Measurements from ENCODE around the gene RPS6KB1.

DNA sequence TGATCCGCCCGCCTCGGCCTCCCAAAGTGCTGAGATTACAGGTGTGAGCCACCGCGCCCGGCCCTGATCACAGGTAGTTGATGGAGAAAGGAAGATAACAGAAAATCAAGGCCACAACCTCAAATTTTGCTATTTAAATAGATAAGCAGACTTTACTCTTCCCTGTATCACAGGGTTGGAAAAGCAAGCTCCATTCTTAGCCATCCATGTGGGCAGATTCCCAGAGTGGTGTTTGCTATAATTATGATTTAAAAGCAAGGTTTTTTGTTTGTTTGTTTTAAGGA is 44.6 kb upstream of the RPS6KB1 start:
- TF ChIP-seq, protein P1, sequence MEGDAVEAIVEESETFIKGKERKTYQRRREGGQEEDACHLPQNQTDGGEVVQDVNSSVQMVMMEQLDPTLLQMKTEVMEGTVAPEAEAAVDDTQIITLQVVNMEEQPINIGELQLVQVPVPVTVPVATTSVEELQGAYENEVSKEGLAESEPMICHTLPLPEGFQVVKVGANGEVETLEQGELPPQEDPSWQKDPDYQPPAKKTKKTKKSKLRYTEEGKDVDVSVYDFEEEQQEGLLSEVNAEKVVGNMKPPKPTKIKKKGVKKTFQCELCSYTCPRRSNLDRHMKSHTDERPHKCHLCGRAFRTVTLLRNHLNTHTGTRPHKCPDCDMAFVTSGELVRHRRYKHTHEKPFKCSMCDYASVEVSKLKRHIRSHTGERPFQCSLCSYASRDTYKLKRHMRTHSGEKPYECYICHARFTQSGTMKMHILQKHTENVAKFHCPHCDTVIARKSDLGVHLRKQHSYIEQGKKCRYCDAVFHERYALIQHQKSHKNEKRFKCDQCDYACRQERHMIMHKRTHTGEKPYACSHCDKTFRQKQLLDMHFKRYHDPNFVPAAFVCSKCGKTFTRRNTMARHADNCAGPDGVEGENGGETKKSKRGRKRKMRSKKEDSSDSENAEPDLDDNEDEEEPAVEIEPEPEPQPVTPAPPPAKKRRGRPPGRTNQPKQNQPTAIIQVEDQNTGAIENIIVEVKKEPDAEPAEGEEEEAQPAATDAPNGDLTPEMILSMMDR (IDR thresholded peaks at IDR 0.05), result no peak
- TF ChIP-seq SMAD4 (CRISPR knock-in tag; IDR thresholded peaks at IDR 0.05) (no peak), JUN (CRISPR knock-in tag; IDR thresholded peaks at IDR 0.05) (no peak), FOXJ3 (CRISPR knock-in tag; IDR thresholded peaks at IDR 0.05; ENCODE audit: borderline replicate concordance) (no peak), NR1H2 (CRISPR knock-in tag; IDR thresholded peaks at IDR 0.05) (no peak), ZNF317 (CRISPR knock-in tag; IDR thresholded peaks at IDR 0.05; ENCODE audit: borderline replicate concordance, low read depth) (no peak), SMAD3 (CRISPR knock-in tag; IDR thresholded peaks at IDR 0.05; ENCODE audit: borderline replicate concordance) (no peak)
- TF ChIP-seq, protein P2, sequence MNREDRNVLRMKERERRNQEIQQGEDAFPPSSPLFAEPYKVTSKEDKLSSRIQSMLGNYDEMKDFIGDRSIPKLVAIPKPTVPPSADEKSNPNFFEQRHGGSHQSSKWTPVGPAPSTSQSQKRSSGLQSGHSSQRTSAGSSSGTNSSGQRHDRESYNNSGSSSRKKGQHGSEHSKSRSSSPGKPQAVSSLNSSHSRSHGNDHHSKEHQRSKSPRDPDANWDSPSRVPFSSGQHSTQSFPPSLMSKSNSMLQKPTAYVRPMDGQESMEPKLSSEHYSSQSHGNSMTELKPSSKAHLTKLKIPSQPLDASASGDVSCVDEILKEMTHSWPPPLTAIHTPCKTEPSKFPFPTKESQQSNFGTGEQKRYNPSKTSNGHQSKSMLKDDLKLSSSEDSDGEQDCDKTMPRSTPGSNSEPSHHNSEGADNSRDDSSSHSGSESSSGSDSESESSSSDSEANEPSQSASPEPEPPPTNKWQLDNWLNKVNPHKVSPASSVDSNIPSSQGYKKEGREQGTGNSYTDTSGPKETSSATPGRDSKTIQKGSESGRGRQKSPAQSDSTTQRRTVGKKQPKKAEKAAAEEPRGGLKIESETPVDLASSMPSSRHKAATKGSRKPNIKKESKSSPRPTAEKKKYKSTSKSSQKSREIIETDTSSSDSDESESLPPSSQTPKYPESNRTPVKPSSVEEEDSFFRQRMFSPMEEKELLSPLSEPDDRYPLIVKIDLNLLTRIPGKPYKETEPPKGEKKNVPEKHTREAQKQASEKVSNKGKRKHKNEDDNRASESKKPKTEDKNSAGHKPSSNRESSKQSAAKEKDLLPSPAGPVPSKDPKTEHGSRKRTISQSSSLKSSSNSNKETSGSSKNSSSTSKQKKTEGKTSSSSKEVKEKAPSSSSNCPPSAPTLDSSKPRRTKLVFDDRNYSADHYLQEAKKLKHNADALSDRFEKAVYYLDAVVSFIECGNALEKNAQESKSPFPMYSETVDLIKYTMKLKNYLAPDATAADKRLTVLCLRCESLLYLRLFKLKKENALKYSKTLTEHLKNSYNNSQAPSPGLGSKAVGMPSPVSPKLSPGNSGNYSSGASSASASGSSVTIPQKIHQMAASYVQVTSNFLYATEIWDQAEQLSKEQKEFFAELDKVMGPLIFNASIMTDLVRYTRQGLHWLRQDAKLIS (CRISPR knock-in tag; IDR thresholded peaks at IDR 0.05; ENCODE audit: borderline replicate concordance), result no peak
- TF ChIP-seq, protein P3, sequence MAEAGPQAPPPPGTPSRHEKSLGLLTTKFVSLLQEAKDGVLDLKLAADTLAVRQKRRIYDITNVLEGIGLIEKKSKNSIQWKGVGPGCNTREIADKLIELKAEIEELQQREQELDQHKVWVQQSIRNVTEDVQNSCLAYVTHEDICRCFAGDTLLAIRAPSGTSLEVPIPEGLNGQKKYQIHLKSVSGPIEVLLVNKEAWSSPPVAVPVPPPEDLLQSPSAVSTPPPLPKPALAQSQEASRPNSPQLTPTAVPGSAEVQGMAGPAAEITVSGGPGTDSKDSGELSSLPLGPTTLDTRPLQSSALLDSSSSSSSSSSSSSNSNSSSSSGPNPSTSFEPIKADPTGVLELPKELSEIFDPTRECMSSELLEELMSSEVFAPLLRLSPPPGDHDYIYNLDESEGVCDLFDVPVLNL (CRISPR knock-in tag; IDR thresholded peaks at IDR 0.05; ENCODE audit: borderline replicate concordance, low read depth), result no peak
